DMS 273 treated with DMSO at 0.1 percent for 48 hours (cell line): Measurements from ENCODE around the gene ZFP69B.

Experiments used
- DNase-seq: peaks from one replicate; lab custom pipeline; 2025; lab: John Stamatoyannopoulos, UW

The ZFP69B gene

DNA sequence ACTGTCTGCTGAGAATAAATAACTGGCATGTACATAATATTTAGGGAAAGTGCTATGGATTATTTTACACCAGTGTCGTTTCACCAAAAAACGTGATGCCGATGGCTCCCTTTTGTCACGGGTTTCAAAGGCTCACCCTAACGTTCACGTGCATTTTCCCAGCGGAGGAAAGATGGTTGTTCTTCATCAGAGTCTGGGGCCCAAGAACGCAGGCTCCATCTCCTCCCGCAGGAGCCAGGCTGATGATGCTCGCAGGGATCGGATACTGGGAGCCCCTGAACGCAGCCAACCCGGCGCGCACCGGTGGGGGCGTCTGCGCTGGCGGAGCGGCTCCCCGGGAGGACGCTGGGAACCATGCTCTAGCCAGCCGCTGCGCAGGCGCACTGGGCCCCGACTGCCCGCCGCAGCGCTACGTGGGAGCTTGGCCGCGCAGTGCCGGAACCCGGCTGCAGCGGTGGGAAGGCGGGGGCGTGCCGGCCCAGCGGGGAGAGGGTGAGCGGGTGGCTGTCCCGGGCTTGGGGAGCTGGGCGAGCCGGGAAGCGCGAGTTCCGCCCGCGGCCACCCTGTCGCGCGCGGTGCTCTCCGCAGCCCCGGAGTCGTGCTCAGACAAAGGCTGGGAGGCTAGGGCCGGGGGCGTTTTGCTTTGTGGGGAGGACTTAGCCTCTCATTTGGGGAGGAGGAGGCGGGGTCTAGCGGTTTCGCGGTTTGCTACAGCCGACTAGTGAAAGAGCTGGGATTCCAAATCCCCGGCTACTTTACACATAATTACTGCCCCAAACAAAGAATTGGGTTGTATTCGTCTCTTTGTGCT, at the start of gene ZFP69B:
Gene ZFP69B (plus strand): TSS at position 793 of the 811 bp plus-strand sequence. CDS start 486 bp downstream, outside the sequence.
- DNase-seq = peak; percentile 100

DNA sequence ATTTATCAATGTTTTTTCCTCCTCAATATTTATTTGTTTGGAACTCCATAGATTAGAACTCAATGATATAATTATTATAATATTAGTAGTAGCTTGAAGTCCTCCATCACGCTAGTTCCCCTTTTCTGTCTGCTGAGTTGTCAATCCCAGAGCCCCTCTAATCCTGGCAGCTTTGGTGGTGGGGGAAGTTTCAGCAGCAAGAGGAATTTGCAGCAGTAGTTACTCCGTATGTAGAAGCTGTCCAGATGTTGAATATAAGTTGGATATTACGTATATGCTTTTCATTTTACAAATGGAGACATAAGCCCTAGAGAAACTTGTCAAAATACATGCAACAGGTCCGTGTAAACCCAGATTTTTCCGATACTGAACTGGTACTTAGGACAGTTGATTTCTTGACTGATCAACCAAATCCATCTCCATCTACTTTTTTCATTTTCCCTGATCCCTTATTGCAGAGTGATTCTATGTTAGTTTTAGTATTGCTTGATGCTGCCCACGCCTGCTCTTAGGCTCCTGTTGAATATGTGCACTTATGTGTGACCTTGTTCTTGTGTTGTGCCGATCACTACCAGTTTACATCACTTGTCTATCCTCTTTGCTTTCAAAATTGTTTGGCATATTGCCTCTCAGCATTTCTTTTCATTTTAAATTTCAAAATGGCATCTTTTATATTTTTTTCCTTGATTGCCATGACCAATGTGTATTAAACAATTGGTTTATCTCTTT, 48.6 kb upstream of the ZFP69B start:
- no peak for DNase-seq

- DNase-seq = peak; percentile 99
Measured at GRCh38 chr1:40404670-40405462, 45.4 kb upstream of the ZFP69B start.

- DNase-seq = no peak
Measured at GRCh38 chr1:40405812-40406211, 44.5 kb upstream of the ZFP69B start.

DNA sequence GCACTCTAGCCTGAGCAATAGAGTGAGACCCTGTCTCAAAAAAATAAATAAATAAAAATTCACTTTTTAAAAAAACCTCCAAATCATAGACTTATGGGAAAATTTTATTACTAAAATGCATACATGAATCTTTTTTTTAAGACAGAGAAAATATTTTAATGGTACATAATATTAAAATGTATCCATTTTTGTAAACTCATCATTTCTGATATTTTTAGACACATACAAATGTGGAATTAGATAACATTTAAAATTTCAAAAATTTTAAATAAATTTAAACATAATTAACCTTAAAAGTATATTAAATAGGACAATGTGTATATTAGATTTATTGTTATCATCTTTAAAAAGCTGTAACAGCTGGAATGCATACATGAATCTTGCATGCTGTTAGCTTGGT, 42.8 kb upstream of the ZFP69B start:
- no peak for DNase-seq

DNA sequence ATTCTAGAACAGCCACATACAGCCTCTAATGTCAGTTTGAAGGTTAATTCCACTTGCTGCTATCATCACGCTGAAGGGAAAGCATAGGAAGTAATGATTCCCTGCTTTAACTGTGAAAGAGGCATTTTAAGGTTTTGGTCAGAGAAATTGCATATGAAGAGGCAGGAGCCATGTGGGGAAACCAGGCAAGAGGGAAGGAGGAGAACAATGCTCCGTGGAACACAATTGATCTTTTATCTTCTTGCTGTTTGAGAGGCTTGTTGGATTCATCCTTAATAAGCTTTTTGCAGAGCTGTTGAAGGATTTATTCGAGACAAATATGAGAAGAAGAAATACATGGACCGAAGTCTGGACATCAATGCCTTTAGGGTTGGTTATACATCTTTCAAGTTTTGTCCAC, 40.8 kb upstream of the ZFP69B start:
- no peak for DNase-seq

DNA sequence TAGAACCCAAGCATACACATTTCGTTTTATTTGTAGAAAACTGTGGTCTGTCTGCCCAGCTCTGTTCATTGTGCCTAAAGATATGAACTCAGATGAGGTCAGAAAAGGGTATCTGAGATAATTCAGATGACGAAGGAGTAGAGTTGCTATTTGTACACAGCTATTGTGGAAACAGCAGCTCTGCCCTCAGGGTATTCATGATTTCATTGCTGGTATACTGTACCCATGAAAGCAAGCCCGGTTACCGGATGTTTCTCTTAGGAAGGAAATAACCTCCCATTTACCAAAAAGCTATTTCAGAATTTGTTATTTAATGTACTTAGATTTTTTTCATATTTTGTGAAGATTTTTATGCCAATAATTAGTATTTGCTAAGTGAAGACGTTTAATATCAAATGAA, 39.0 kb upstream of the ZFP69B start:
- DNase-seq = no peak

GRCh38 chr1:40411843-40412242, 38.4 kb upstream of the ZFP69B start:
- DNase-seq = no peak

DNA sequence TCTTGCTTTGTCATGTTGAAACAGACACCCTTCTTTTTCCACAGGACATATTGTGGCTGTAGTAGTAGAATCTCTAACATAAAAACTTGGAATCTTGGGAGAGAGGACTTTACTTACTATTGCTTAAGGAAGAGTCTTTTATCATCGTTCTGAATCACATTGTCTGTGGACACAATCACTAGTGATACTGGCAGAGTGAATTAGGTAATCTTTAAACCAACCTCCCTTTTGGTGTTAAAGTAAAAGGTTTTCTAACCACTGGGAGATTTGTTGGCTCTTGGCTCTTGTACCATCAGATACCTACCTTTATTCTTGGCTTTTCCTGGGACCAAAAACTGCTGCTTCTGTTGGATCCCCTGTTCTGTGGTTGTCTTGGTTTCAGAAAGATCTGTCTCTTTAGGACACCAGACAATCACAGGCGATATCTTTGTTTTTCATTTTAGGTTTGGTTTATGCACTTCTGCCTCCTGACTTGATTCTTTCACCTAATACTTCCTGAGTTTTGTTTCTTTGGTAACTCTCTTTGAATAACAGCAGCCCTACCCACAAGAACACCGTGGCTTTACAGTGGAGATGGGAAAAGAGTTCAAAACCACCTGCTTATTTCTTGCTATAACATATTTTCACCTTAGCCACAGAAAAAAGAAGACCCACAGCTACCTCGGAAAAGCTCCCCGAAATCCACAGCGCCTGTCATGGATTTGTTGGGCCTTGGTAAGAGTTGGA, 36.6 kb upstream of the ZFP69B start:
- no peak for DNase-seq

DNA sequence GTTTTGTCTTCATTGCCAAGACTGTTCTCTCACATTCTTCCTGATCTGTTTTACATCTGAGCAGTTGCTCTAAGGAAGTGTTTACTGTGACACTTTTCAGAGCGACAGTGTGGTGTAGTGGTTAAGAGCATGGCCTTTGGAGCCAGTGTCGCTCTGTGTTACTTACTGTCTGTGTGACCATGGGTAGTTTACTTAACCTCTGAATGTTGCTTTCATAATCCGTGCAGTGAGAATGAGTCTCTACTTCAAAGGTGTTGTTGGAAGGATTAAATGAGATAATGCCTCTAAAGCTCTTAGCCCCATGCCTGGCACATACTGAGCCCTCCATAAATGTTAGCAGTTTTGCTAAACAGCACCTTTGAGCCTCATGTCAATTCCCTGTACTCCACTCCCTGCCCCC, 35.9 kb upstream of the ZFP69B start:
- no peak for DNase-seq

GRCh38 chr1:40416709-40417108, 33.6 kb upstream of the ZFP69B start:
- no peak for DNase-seq

DNA sequence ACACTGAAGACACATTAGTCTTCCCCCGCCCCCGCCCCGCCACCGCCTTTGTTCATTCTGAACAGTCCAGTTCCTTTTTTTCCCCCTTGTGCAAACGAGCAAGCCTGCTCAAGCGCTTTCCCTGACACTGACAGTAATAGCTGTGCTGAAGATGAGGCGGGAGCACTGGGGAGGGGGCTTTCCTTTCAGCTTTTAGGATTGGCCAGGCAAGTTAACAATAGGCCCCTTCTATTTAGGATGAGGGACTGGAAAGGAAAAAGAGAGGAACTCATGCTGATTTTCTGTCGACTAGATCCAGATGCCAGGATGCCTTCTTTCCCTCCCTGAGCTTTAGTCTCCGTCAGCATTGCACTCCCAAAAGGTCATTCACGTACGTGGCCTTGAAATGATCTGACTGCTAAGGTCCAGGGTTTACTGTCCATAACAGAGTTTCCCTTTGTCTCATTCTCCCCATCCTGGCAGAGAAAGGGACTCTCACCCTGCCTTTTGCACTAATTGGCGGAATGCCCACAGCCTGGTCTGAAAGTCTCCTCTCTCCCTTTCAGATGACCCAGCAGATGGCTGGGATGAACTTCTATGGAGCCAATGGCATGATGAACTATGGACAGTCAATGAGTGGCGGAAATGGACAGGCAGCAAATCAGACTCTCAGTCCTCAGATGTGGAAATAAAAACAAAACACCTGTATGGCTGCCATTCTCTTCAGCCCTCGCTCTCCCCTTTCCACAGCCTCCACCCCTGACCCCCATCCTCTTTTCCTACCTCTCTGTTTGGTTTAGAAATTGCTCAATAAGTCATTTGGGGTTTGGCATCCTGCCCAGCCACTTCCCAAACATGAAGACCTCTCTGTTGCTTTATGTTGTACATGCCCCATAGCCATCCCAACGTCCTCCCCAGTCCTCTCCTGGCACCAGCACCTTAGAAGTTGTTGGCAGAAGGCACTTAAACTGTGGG, 28.6 kb upstream of the ZFP69B start:
- DNase-seq = no peak

GRCh38 chr1:40422630-40423263, 27.5 kb upstream of the ZFP69B start:
- DNase-seq = no peak

- no peak for DNase-seq
Measured at GRCh38 chr1:40423264-40423642, 27.0 kb upstream of the ZFP69B start.

- DNase-seq = no peak
Measured at GRCh38 chr1:40423951-40424618, 26.2 kb upstream of the ZFP69B start.

DNA sequence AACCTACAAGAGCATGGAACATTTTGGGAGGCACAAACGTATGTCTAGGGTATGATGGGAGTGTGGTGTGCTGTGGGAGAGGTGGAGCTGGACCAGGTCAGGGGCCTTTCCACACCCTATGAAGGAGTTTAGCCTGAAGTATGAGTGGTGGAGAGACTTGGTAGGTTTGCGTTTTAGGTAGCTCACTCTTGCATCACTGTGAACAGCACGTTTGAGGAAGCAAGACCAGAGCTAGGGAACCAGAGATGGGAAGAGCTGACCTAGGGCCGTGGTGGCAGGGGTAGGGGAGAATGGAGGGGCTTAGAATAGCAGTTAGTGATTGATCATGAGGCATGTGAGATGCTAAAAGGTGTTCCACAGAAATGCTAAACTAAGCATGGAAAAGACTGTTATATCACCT, 25.1 kb upstream of the ZFP69B start:
- DNase-seq = no peak

DNA sequence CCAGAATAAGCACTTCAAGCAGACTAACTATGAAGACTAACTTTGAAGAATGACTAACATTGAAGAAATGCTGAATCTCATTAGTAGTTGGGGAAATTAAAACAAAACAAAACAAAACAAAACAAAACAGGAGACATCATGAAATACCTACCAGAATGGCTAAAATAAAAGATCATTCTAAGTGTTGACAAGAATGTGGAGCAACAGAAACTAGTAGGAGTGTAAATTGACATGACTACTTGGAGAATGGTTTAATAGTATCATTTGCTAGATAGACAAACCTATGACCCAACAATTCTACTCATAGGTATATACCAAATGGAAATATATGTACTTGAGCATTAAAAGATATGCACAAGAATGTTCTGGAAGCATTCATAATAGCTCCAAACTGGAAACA, 18.9 kb upstream of the ZFP69B start:
- no peak for DNase-seq

DNA sequence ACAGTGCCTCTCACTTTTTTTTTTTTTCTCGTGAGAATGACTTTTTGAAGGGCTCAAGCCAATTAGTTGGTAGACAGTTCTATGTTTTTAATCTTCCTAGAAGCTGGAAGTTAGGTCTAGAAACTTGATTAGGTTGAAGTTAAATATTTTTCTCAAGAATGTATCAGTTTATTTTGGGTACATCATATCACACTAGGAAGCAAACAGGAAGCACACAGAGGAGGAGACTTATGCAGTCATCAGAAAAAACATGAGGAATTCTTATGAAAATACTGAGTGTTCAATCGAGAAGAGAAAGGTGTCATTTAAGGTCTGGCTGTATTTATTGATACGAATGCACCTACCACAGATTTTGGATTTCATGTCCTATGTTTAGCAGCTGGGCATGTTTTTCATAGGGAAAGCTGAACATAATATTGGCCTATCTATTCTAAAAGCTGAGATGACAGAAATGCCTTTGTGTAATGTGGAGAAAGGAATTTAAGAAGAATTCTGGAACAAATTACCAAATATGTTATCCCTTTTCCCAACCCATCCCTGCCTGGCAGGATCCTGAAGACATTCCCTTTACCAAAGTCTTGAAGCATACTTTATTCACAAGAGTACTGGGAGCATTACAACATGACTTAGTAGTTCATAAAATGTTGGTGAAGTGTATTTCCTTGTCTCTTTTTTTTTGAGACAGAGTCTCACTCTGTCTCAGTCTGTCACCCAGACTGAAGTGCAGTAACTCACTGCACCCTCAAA, 17.5 kb upstream of the ZFP69B start:
- no peak for DNase-seq

GRCh38 chr1:40435471-40435870, 14.8 kb upstream of the ZFP69B start:
- DNase-seq = no peak
